GM12878 (cell line): ENCODE data around the gene ATP6V0A4. TPM values are rescaled to one million over a fixed set of nuclear protein-coding genes. Genes with fewer than 3 reads are reported as not detected.

Experiments used
- ATAC-seq: fragments of 200-7000 bp; cut with Tn5 transposase; 3 replicates; pipeline ENCODE4 v1.9.1; 2020; ENCODE audit warnings: mild to moderate bottlenecking, moderate library complexity
- BruUV-seq: library from RNA; stranded (reverse); fragments of 400-500 nt; replicated peaks from 2 replicates; lab custom pipeline; 2021; lab: Mats Ljungman, UMichigan
- CTCF ChIA-PET: fragments of 300-600 bp; sonication (Branson Sonifier 250); formaldehyde crosslinking; extraction: SDS; loops from one replicate; lab custom pipeline; 2021; ENCODE audit warnings: inconsistent platforms; lab: Yijun Ruan, JAX
- POLR2A ChIA-PET: fragments of 350-600 bp; formaldehyde crosslinking; extraction: SDS; loops from one replicate; lab custom pipeline; 2021; ENCODE audit warnings: inconsistent platforms; lab: Charles Lee
- RAD21 ChIA-PET: fragments of 300-600 bp; sonication (Branson Sonifier 250); formaldehyde crosslinking; loops from one replicate; lab custom pipeline; 2023; ENCODE audit warnings: antibody characterized with exemption; ENCODE audit not compliant: unreplicated experiment; lab: Charles Lee
- SMC1A ChIA-PET: fragments of 300-600 bp; sonication (Branson Sonifier 250); formaldehyde crosslinking; loops from one replicate; lab custom pipeline; 2023; ENCODE audit not compliant: unreplicated experiment, uncharacterized antibody; lab: Charles Lee
- DNase-seq: peaks from one replicate; pipeline ENCODE4 v3.0.0-alpha.2; 2011; ENCODE audit warnings: low read depth, low spot score
- FAIRE-seq: peaks from 3 replicates; lab custom pipeline; 2011; peaks lifted over from hg19 to GRCh38; lab: Jason Lieb, UNC
- H2AFZ ChIP-seq: 2 replicates; pipeline ENCODE4 v1.6.0; 2011; ENCODE audit warnings: low read depth, low read length, control low read depth; ENCODE audit not compliant: control insufficient read depth
- H3K27ac ChIP-seq: 2 replicates; pipeline ENCODE4 v1.5.1; 2011; ENCODE audit warnings: control low read depth; ENCODE audit not compliant: control insufficient read depth, insufficient read depth
- H3K27me3 ChIP-seq, 2 experiments: replicated peaks in 1 of 2; 2 replicates each; pipeline versions ENCODE4 v1.6.0 to v1.6.1; 2011; ENCODE audit warnings: low read length in 1 of 2; ENCODE audit not compliant: control insufficient read depth in 2 of 2, insufficient read depth in 2 of 2
- H3K36me3 ChIP-seq, 2 experiments: 2 replicates each; pipeline ENCODE4 v1.5.1; 2011; ENCODE audit warnings: low read length in 1 of 2; ENCODE audit not compliant: control insufficient read depth in 2 of 2, insufficient read depth in 2 of 2
- H3K4me1 ChIP-seq: 2 replicates; pipeline ENCODE4 v1.6.1; 2011; ENCODE audit warnings: mild to moderate bottlenecking, low read length, moderate library complexity, mixed read lengths; ENCODE audit not compliant: control insufficient read depth, insufficient read depth
- H3K4me2 ChIP-seq: 2 replicates; pipeline ENCODE4 v1.6.0; 2011; ENCODE audit warnings: control low read depth; ENCODE audit not compliant: control insufficient read depth, insufficient read depth
- H3K4me3 ChIP-seq: fragments of 200-600 bp; sonication (generic); 2 replicates; pipeline ENCODE4 v1.5.1; 2016
- H3K79me2 ChIP-seq: 2 replicates; pipeline ENCODE4 v1.6.0; 2011; ENCODE audit warnings: low read length; ENCODE audit not compliant: control insufficient read depth, insufficient read depth
- H3K9ac ChIP-seq: 2 replicates; pipeline ENCODE4 v1.8.0; 2011; ENCODE audit warnings: low read length, control low read depth, mixed read lengths; ENCODE audit not compliant: control insufficient read depth, insufficient read depth
- H3K9me3 ChIP-seq: replicated peaks from 3 replicates; pipeline ENCODE4 v1.5.1; 2011; ENCODE audit warnings: mild to moderate bottlenecking, low read length; ENCODE audit not compliant: control insufficient read depth, insufficient read depth
- H4K20me1 ChIP-seq: 2 replicates; pipeline ENCODE4 v1.6.0; 2011; ENCODE audit not compliant: control insufficient read depth, insufficient read depth
- E2F4 ChIP-seq: IDR thresholded peaks from 2 replicates; pipeline ENCODE4 v1.6.1; 2012; ENCODE audit warnings: low read depth, low read length, improper control_type of control experiment
- KLF5 ChIP-seq: fragments of 450-650 bp; IDR thresholded peaks from 2 replicates; pipeline ENCODE4 v1.6.1; 2014; ENCODE audit warnings: mild to moderate bottlenecking; ENCODE audit not compliant: partially characterized antibody
- RCOR1 ChIP-seq: conservative IDR thresholded peaks from 2 replicates; pipeline ENCODE4 v1.6.1; 2012; ENCODE audit warnings: low read depth, low read length, improper control_type of control experiment
- SMAD5 ChIP-seq: IDR thresholded peaks from 2 replicates; pipeline ENCODE4 v1.6.1; 2016; ENCODE audit warnings: antibody characterized with exemption, low read depth
- SUPT20H ChIP-seq: IDR thresholded peaks from 2 replicates; pipeline ENCODE4 v1.6.1; 2011; ENCODE audit warnings: low read depth, mild to moderate bottlenecking, low read length, moderate library complexity, borderline replicate concordance; ENCODE audit not compliant: control insufficient read depth
- WGBS: methylation state at CpG from one replicate; pipeline ENCODE4 v1.1.6; 2016; ENCODE audit warnings: low lambda C conversion rate; ENCODE audit not compliant: insufficient replicate concordance, insufficient coverage; ENCODE audit errors: missing lambda C conversion rate; 5-methylcytosine and 5-hydroxymethylcytosine counted together
- in situ Hi-C: fragments of 300-500 bp; cut with MboI; formaldehyde crosslinking; loops from 9 replicates; pipeline ENCODE4 v1.14.3; 2018; ENCODE audit warnings: mixed read lengths
- intact Hi-C: fragments of 100-400 bp; cut with micrococcal nuclease; formaldehyde crosslinking; loops from one replicate; pipeline ENCODE4 v1.14.2; 2022; ENCODE audit not compliant: unreplicated experiment
- polyA plus RNA-seq, 11 experiments: library from polyadenylated mRNA; depleted of rRNA in 4 of 11; unstranded in 6 of 11; stranded (reverse) in 5 of 11; fragments of >200 nt; fragmentation: Nextera tagmentation in 4 of 11; fragmentation: Illumina TruSeq in 1 of 11; extraction: Ambion mirVana in 4 of 11; extraction: Trizol in 1 of 11; gene quantifications; 1 replicate in 1 of 11; 2 replicates in 10 of 11; pipeline versions ENCODE4 v1.2.1 to v1.2.3, GENCODE V29; 2011 to 2016; ENCODE audit warnings: inconsistent platforms in 2 of 11, missing spikeins in 2 of 11, low read depth in 1 of 11
- total RNA-seq, 4 experiments: library from RNA; depleted of rRNA in 3 of 4; stranded (reverse); fragments of >200 nt in 3 of 4; fragmentation: Illumina TruSeq in 1 of 4; extraction: Trizol in 1 of 4; gene quantifications; 2 replicates each; pipeline versions ENCODE4 v1.2.1 to v1.2.3, GENCODE V29; 2013 to 2021

The ATP6V0A4 gene
- total and polyA plus RNA-seq, 10 of the 15 experiments (the other 5 are each of a cell fraction or from before 2014, with no cell fraction given), result not detected

GRCh38 chr7:138667535-138668228, 130.3 kb downstream of the ATP6V0A4 start:
- RAD21 ChIA-PET, result no interaction called here
- 13% methylated on average over 6 of the region's 6 CpGs for WGBS
- FAIRE-seq (no peak), DNase-seq (no peak), ATAC-seq (no peak)
- no peaks in the 10 kb centered on the region for H3K27me3 ChIP-seq
- H3K27ac ChIP-seq, result no peak overlapping the region
- no peaks in the 10 kb centered on the region for H3K79me2 ChIP-seq
- H3K4me3 ChIP-seq, result no peak overlapping the region
- POLR2A ChIA-PET, result no interaction called here
- H2AFZ ChIP-seq, result no peak overlapping the region
- in situ Hi-C loops, result no loop called here
- no peaks in the 10 kb centered on the region for H3K36me3 ChIP-seq
- H3K4me1 ChIP-seq, result no peaks in the 10 kb centered on the region
- SMC1A ChIA-PET, result no interaction called here
- TF ChIP-seq RCOR1, result no peak
- TF ChIP-seq E2F4, result no peak
- no peak for TF ChIP-seq SMAD5
- TF ChIP-seq, all 136 proteins: peak for 0
- Histone ChIP-seq H3K4me2 (no peak overlapping the region), H3K9ac (no peak overlapping the region), H3K9me3 (no peaks in the 10 kb centered on the region; the same call in 2 of the 3 replicates), H4K20me1 (no peaks in the 10 kb centered on the region)
- no TSS peak for BruUV-seq
- intact Hi-C loops, result no loop called here
- CTCF ChIA-PET, result interaction anchor here (1.1 kb wide), 1 partner anchor 71 kb away, joined by 4 read pairs; no protein-coding TSS in a partner anchor

- intact Hi-C loops (no loop called here), in situ Hi-C loops (no loop called here)
- ChIA-PET CTCF (interaction anchor here (1.1 to 1.3 kb wide), 2 partner anchors 10 to 72 kb away, joined by 3 to 4 read pairs; no protein-coding TSS in a partner anchor), SMC1A (no interaction called here), RAD21 (no interaction called here), POLR2A (no interaction called here)
- no peaks in the 10 kb centered on the region for H3K79me2 ChIP-seq
- no peak overlapping the region for H3K4me3 ChIP-seq
- H3K4me2 ChIP-seq, result no peak overlapping the region
- H4K20me1 ChIP-seq, result no peaks in the 10 kb centered on the region
- TF ChIP-seq KLF5, result no peak
- no peak for TF ChIP-seq SUPT20H
- no peaks in the 10 kb centered on the region; the same call in 2 of the 3 replicates for H3K9me3 ChIP-seq
- no peaks in the 10 kb centered on the region for H3K27me3 ChIP-seq
- no peak overlapping the region for H2AFZ ChIP-seq
- ATAC-seq (no peak), FAIRE-seq (no peak), DNase-seq (no peak)
- no peak overlapping the region for H3K27ac ChIP-seq
- H3K4me1 ChIP-seq, result no peaks in the 10 kb centered on the region
- 0% methylated on average over 2 of the region's 2 CpGs for WGBS
- H3K36me3 ChIP-seq, result no peaks in the 10 kb centered on the region
- no TSS peak for BruUV-seq
- no peak overlapping the region for H3K9ac ChIP-seq
These were observed 131.6 kb downstream of the ATP6V0A4 start for GRCh38 chr7:138666385-138666784.
